Lower leg skin (tissue), 4 donors: ENCODE results near the gene MGMT. TPM values are rescaled to one million over a fixed set of nuclear protein-coding genes. Genes with fewer than 3 reads are reported as not detected.

Experiments used
- DNase-seq, 2 donors: peaks; one replicate each; pipeline ENCODE4 v3.0.0-alpha.2; 2019; ENCODE audit warnings: low spot score in 2 of 2
- H3K4me3 ChIP-seq: fragments of 200-600 bp; sonication (generic); 2 replicates; pipeline ENCODE4 v1.5.1; 2017; ENCODE audit warnings: mild to moderate bottlenecking, low read depth; ENCODE audit not compliant: poor library complexity, severe bottlenecking
- CTCF ChIP-seq, 3 donors: fragments of 450-650 bp; IDR thresholded peaks; one replicate each; pipeline ENCODE4 v1.5.1; 2016; ENCODE audit warnings: antibody characterized with exemption in 3 of 3, mild to moderate bottlenecking in 3 of 3, moderate library complexity in 2 of 3
- POLR2A ChIP-seq, 2 donors: fragments of 450-650 bp; IDR thresholded peaks; one replicate each; pipeline ENCODE4 v1.6.1; 2016 to 2017; ENCODE audit warnings: antibody characterized with exemption in 2 of 2, mild to moderate bottlenecking in 1 of 2, moderate library complexity in 1 of 2
- whole genome bisulfite sequencing, 2 donors: methylation state at CpG; one replicate each; pipeline ENCODE4 v1.1.5; 2018; 5-methylcytosine and 5-hydroxymethylcytosine counted together
- intact Hi-C: fragments of 100-400 bp; cut with DNase I; formaldehyde crosslinking; loops from one replicate; pipeline ENCODE4 v1.15.0; 2023; ENCODE audit warnings: low total_unique reads
- total RNA-seq, 4 donors: library from RNA; depleted of rRNA; stranded (reverse); fragments of >200 nt; gene quantifications; one replicate each; pipeline ENCODE4 v1.1.0, GENCODE V29; 2016

Gene MGMT
- total RNA-seq, 4 donors from 2014 or later: 13.1 to 38.7 (median 29.2) TPM

GRCh38 chr10:129659508-129660268 is 192.6 kb downstream of the MGMT start:
- no peak overlapping the region for H3K4me3 ChIP-seq
- WGBS, 2 donors: 60 to 74% methylated on average over 14 of the region's 14 CpGs
- TF ChIP-seq POLR2A (IDR thresholded peaks at IDR 0.05) (no peak), CTCF (IDR thresholded peaks at IDR 0.05) (no peak)
- intact Hi-C loops: no loop called here
- no peak for DNase-seq

- intact Hi-C loops: no loop called here
Measured at GRCh38 chr10:129660569-129660968, 193.5 kb downstream of the MGMT start.

GRCh38 chr10:129662426-129662825 is 195.4 kb downstream of the MGMT start:
- no peak overlapping the region for H3K4me3 ChIP-seq
- 92% methylated on average over 5 of the region's 5 CpGs for WGBS, 2 donors
- TF ChIP-seq CTCF (IDR thresholded peaks at IDR 0.05): no peak
- TF ChIP-seq POLR2A (IDR thresholded peaks at IDR 0.05): no peak
- intact Hi-C loops: no loop called here
- no peak for DNase-seq

More at GRCh38 chr10:129660569-129660968, 193.5 kb downstream of the MGMT start:
- 85 to 88% methylated on average over 5 of the region's 5 CpGs for WGBS, 2 donors
- no peak for DNase-seq
- TF ChIP-seq POLR2A (IDR thresholded peaks at IDR 0.05): no peak
- TF ChIP-seq CTCF (IDR thresholded peaks at IDR 0.05): no peak
- no peak overlapping the region for H3K4me3 ChIP-seq

GRCh38 chr10:129670124-129670523 is 203.1 kb downstream of the MGMT start:
- TF ChIP-seq CTCF (IDR thresholded peaks at IDR 0.05) (no peak), POLR2A (IDR thresholded peaks at IDR 0.05) (no peak)
- no peak for DNase-seq
- intact Hi-C loops: no loop called here
- no peak overlapping the region for H3K4me3 ChIP-seq
- 98% methylated on average over 1 of the region's 1 CpG for WGBS, 2 donors

GRCh38 chr10:129673292-129673691 is 206.3 kb downstream of the MGMT start:
- no peak for DNase-seq
- intact Hi-C loops: no loop called here
- TF ChIP-seq POLR2A (IDR thresholded peaks at IDR 0.05) (no peak), CTCF (IDR thresholded peaks at IDR 0.05) (no peak)
- WGBS, 2 donors: 87 to 98% methylated on average over 4 of the region's 4 CpGs
- H3K4me3 ChIP-seq: no peak overlapping the region
